HL-60 (cell line): ENCODE data around the gene MCRS1.

Experiments
- DNase-seq, 2 experiments: peaks; one replicate each; pipeline ENCODE4 v3.0.0-alpha.2; 2010 to 2020; ENCODE audit warnings: low read depth in 1 of 2, low spot score in 1 of 2
- H3K27ac ChIP-seq: fragments of 250-450 bp; sonication (Bioruptor Pico); replicated peaks from 2 replicates; pipeline ENCODE4 v1.5.1; 2020; ENCODE audit warnings: mild to moderate bottlenecking, moderate library complexity
- H3K27me3 ChIP-seq: fragments of 250-450 bp; sonication (Bioruptor Pico); 2 replicates; pipeline ENCODE4 v1.5.1; 2021; ENCODE audit warnings: mild to moderate bottlenecking, moderate library complexity; ENCODE audit not compliant: insufficient read depth, poor library complexity, severe bottlenecking
- H3K4me3 ChIP-seq: replicated peaks from 2 replicates; pipeline ENCODE4 v1.5.1; 2011; ENCODE audit warnings: mild to moderate bottlenecking, control low read depth, low read length; ENCODE audit not compliant: insufficient read depth
- GABPA ChIP-seq: IDR thresholded peaks from 2 replicates; pipeline ENCODE4 v1.6.1; 2012; ENCODE audit warnings: low read depth
- POLR2AphosphoS5 ChIP-seq: IDR thresholded peaks from 2 replicates; pipeline ENCODE4 v1.6.1; 2012; ENCODE audit warnings: low read depth
- SPI1 ChIP-seq: IDR thresholded peaks from 2 replicates; pipeline ENCODE4 v1.6.1; 2012; ENCODE audit warnings: low read depth, mild to moderate bottlenecking, borderline replicate concordance
- TF ChIP-seq, protein P1 (sequence below): IDR thresholded peaks from one replicate; pipeline ENCODE4 v1.5.1; 2011; ENCODE audit warnings: low read length, control low read depth, inconsistent platforms; ENCODE audit not compliant: insufficient read depth
- TF ChIP-seq, protein P2 (sequence below): IDR thresholded peaks from 2 replicates; pipeline ENCODE4 v1.6.1; 2012; ENCODE audit warnings: low read depth; ENCODE audit not compliant: insufficient replicate concordance

MCRS1 gene

DNA sequence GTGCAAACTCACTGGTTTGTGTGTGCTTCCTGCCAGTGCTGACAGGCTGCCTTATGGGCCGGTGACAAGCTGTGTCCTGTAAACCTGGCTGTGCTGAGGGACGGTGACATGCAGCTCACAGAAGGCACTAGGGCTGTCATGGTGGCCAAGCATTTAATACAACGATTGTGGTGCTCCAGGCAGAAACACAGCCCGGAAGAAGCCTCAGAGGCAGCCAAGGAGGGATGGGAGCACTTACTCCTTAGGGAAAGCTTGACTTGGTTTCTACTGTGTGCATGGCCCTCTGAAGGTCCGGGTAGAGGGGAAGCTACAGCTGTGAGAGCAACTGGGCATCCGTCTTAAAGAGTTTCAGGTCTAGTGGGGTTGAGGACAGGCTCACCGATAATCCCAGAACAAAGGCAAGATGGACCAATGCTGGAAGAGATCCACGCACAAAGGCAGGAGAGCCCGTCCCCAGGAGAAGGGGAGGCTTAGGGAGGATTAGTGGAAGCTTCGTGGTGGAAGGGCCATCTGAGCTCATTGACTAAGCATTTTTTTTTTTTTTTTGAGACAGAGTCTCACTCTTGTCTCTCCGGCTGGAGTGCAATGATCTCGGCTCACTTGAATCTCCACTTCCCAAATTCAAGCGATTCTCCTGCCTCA lies 10.7 kb upstream of the MCRS1 start:
- Histone ChIP-seq H3K27me3 (no peaks in the 10 kb centered on the region), H3K27ac (no peak overlapping the region), H3K4me3 (no peak overlapping the region)
- peak in 1 of 2 experiments; percentile 22 for DNase-seq
- TF ChIP-seq SPI1 (no peak), POLR2AphosphoS5 (no peak), GABPA (no peak)
- TF ChIP-seq, protein P1, sequence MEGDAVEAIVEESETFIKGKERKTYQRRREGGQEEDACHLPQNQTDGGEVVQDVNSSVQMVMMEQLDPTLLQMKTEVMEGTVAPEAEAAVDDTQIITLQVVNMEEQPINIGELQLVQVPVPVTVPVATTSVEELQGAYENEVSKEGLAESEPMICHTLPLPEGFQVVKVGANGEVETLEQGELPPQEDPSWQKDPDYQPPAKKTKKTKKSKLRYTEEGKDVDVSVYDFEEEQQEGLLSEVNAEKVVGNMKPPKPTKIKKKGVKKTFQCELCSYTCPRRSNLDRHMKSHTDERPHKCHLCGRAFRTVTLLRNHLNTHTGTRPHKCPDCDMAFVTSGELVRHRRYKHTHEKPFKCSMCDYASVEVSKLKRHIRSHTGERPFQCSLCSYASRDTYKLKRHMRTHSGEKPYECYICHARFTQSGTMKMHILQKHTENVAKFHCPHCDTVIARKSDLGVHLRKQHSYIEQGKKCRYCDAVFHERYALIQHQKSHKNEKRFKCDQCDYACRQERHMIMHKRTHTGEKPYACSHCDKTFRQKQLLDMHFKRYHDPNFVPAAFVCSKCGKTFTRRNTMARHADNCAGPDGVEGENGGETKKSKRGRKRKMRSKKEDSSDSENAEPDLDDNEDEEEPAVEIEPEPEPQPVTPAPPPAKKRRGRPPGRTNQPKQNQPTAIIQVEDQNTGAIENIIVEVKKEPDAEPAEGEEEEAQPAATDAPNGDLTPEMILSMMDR = no peak
- TF ChIP-seq, protein P2, sequence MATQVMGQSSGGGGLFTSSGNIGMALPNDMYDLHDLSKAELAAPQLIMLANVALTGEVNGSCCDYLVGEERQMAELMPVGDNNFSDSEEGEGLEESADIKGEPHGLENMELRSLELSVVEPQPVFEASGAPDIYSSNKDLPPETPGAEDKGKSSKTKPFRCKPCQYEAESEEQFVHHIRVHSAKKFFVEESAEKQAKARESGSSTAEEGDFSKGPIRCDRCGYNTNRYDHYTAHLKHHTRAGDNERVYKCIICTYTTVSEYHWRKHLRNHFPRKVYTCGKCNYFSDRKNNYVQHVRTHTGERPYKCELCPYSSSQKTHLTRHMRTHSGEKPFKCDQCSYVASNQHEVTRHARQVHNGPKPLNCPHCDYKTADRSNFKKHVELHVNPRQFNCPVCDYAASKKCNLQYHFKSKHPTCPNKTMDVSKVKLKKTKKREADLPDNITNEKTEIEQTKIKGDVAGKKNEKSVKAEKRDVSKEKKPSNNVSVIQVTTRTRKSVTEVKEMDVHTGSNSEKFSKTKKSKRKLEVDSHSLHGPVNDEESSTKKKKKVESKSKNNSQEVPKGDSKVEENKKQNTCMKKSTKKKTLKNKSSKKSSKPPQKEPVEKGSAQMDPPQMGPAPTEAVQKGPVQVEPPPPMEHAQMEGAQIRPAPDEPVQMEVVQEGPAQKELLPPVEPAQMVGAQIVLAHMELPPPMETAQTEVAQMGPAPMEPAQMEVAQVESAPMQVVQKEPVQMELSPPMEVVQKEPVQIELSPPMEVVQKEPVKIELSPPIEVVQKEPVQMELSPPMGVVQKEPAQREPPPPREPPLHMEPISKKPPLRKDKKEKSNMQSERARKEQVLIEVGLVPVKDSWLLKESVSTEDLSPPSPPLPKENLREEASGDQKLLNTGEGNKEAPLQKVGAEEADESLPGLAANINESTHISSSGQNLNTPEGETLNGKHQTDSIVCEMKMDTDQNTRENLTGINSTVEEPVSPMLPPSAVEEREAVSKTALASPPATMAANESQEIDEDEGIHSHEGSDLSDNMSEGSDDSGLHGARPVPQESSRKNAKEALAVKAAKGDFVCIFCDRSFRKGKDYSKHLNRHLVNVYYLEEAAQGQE = no peak

DNA sequence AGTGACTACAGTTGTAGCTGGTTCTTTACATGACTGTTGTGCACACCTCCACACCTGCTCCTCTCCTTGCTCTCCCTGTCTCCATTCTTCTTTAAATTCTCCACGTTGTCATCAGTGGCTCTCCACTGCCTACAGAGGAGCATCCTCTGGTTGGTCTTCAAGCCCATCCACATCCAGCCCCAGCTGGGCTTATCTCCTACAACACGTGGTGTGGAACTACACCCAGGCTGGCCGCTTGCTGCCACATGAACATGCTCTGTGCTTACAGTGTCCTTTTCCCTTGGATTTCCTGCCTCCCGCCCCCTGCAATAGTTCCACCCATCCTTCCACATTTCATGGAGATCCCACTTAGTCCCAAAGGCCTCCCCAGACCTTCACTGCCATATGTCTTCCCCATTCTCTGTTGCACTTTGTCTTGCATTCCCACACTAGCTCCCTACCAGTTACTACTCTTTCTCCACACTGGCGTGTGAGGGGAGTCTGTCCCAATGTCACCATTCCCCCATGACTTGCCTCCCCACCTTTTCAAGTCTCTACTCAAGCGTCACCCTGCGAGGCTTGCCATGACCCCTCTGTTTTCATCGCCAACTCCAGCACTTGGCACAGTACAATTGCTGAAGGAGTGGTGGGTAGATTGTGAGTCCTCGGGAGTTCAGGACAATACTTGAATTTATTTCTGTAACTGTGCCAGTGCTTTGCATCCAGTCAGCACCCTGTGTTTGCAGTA lies 9.8 kb upstream of the MCRS1 start:
- H3K27me3 ChIP-seq = no peaks in the 10 kb centered on the region

DNA sequence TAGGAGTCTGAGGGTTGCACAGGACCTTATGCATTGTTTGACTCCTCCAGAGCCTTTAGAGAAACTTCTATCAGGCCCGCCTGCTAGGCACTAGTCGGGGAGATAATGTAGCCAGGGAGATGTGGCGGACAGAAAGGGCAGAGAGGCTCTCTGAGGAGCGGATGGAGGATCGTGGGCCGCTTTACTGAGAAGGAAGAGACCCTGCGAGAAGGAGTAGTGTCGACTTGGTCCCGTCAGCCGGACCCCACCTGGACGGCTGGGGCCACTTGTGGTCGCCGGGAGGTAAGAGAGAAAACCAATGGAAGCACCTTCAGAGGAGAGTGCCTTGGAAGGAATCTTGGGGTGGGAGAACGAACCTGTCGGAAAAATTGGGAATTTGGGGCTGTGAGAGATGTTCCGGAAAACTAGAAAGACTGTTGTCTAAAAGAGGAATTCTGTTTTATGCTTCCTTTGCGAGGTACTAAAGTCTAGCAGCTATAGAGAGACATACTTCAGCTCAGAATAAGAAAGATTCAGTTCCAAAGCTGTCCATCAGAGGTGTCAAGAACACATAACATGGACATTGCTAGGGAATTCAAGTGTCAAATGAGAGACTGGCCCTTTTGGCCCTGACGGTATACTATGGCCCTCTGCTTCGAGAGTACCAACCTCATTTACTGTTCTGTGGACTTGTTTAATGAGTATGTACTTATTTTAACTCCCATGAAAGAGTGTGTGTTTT lies 660 bp upstream of the MCRS1 start:
- TF ChIP-seq SPI1 = no peak
- TF ChIP-seq GABPA = no peak
- TF ChIP-seq, protein P2 = no peak
- TF ChIP-seq, protein P1 = no peak
- TF ChIP-seq POLR2AphosphoS5 = no peak
- DNase-seq = peak; percentile 22 to 38
- Histone ChIP-seq H3K27me3 (no peaks in the 10 kb centered on the region), H3K4me3 (peak overlapping the region; percentile 85), H3K27ac (peak overlapping the region; percentile 94)

More for the DNA sequence above, 9.8 kb upstream of the MCRS1 start:
- TF ChIP-seq GABPA = no peak
- TF ChIP-seq POLR2AphosphoS5 = no peak
- TF ChIP-seq, protein P2 = no peak
- TF ChIP-seq, protein P1 = no peak
- TF ChIP-seq SPI1 = no peak
- no peak for DNase-seq
- Histone ChIP-seq H3K27ac (no peak overlapping the region), H3K4me3 (no peak overlapping the region)
